HG02759 (cell line): ENCODE results near the gene FAM25C.
A peak's percentile ranks its signal among the peaks of the same experiment; 100 is the strongest.
"Not testable (repeated sequence)": the region's sequence is repeated elsewhere in the genome, so short reads cannot be mapped to it uniquely, and the experiment has no call there.

Experiments
- ATAC-seq: cut with Tn5 transposase; IDR thresholded peaks from one replicate; pipeline ENCODE4 v1.9.1; 2021; ENCODE audit warnings: mild to moderate bottlenecking, moderate library complexity; ENCODE audit not compliant: unreplicated experiment

The FAM25C gene

DNA sequence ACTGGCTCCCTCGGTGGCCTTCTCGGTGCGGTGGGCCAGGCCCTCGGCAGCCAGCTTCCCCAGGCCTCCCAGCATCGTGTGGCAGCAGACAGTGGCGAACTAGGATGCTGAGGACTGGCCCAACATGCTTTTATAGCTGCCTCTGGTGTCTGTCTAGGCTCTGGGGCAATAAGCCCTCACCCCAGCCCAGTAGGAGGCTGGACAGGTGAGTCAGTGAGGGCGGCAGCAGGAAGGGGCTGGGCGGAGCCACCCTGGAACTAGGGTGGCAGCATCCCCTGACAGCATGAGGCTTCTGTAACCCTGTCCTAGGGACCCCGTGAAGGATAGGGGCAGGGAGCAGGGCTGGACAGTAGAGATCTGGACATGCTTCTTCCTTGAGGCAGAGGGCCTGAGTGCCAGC is at the start of gene FAM25C:
FAM25C (minus strand) TSS at position 101 of the 400 bp plus-strand sequence; CDS start at position 75, 26 bp downstream.
- ATAC-seq: not testable (repeated sequence)

DNA sequence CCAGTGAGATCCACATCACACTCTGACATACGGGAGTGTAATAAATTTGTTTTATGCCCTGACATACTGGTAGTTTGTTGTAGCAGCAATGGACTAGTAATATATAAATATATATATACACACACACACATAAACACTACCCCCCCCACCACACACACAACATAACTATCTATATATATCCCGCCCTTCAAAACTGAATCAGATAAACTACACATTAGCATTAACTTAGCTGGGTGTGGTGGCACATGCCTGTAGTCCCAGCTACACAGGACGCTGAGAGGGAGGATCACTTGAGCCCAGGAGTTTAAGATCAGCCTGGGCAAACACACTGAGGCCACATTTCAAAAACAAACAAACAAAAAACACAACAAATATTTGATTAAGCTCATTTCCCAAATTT is 45.0 kb upstream of the FAM25C start:
- ATAC-seq: not testable (repeated sequence)

- ATAC-seq: not testable (repeated sequence)
Measured at GRCh38 chr10:48031390-48031789, 31.8 kb upstream of the FAM25C start.

- ATAC-seq: not testable (repeated sequence)
Measured at GRCh38 chr10:48002306-48002705, 2.7 kb upstream of the FAM25C start.

GRCh38 chr10:47994045-47994444 is 5.5 kb downstream of the FAM25C start:
- not testable (repeated sequence) for ATAC-seq

DNA sequence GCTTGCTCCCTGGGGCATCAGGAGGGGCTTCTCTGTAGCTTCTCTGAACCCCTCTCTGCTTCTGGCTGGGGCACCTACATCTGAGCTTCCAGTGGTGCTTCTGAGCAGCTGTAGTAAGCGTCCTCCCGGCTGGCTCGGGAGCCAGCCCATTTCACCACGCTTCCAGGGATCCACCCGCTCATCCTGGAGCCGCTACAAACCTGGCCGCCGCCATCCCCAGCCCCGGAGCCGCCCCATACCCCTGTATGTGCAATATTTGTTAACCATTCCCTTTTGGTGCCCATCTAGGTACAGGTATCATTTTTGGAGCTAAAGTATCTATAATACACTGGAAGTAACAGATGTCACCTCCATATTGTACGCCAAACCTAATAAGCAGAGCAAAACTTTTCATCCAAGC is 7.0 kb downstream of the FAM25C start:
- ATAC-seq: not testable (repeated sequence)

DNA sequence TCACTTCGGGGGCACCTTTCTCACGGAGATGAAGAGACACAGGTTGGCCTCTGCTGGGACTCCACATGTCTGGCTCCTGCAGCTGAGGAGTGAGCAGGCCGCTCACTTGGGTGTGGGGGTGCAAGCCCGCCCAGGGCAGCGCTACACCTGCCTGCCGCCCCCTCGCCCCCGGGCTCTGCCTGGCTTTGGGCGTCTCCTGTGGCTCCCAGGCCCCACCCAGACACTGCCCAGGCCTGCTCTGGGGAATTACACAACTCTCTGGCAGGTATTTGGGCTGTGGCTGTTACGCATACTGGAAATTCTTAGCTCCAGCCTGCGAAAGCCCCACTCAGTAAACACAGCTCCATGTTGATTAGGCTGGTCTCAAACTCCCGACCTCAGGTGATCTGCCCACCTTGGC is 7.9 kb downstream of the FAM25C start:
- ATAC-seq: not testable (repeated sequence)

DNA sequence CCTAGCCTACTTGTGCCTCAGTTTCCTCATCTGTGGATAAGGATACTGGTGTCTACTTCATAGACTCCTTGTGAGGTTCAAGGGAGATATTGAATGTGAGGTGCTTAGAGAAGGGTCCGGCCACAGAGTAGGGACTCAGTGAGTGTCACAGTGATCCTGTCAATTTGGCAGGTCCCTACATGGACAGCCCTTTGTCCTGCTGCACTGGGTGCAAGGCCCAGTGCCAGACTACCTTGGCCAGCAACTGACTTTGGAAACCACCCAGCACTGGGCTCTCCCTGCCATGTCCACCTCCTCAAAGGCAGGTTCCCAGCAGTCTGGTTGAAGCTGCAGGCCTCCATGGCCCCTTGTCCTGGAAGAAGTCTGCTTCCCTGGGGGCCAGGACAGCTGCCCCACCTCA is 9.5 kb downstream of the FAM25C start:
- ATAC-seq: not testable (repeated sequence)

DNA sequence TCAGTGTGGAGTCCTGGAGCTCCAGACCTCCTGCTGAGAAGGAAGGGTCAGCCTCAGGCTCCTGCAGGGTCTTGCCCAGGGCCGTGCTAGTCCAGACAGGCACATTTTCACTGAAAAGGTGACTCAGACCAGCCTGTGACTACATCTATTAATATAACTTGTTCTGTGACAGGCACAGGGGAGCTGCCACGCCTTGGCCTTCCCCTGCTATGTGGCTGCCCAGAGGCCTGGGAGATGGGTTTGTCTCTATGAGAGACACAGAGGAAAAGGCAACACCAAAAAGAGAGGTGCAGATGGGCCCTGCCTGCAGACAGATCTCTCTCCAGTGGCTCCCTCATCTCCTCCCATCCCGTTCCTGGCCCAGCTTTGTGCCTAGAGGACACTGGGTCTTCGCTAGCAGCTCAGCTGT is 10.0 kb downstream of the FAM25C start:
- not testable (repeated sequence) for ATAC-seq

DNA sequence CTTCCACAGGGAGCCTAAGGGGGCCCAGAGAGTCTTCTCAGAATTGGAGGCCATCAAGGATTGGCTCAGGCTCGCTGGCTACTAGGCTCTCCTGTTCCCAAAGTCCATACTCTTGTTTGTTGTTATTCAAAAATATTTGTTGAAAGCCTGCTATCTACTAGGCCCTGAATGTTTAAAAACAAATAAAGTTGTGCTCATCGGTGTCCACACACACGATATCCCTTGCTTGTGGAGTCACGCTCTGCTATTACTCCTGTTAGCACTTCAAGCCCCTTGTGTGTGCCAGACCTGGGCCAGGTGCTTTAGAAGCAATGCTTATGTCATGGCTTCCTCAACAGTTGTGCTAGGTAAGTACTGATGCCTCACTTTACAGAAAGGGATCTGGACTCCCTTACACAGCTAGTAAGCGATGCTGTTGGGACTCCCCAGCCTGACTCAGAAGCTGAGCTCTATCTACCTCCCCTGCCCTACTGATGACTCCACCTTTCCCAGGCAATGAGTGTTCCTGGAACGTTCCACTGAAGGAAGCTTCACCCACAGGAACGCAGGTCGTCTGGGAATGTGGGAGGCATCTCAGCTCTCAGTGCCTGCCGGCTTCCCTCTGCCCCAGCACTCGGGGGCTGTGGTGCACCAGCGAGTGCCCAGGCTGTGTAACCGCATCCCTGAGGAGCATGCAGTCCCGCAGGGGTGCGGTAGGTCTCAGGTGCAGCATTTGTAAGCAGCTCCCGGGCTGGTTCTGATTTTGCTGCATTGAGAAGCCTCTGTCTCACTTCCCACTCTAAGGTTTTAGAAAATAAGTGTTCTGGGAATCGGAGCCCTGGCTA is 10.7 kb downstream of the FAM25C start:
- not testable (repeated sequence) for ATAC-seq

GRCh38 chr10:47987952-47988351 is 11.6 kb downstream of the FAM25C start:
- not testable (repeated sequence) for ATAC-seq

DNA sequence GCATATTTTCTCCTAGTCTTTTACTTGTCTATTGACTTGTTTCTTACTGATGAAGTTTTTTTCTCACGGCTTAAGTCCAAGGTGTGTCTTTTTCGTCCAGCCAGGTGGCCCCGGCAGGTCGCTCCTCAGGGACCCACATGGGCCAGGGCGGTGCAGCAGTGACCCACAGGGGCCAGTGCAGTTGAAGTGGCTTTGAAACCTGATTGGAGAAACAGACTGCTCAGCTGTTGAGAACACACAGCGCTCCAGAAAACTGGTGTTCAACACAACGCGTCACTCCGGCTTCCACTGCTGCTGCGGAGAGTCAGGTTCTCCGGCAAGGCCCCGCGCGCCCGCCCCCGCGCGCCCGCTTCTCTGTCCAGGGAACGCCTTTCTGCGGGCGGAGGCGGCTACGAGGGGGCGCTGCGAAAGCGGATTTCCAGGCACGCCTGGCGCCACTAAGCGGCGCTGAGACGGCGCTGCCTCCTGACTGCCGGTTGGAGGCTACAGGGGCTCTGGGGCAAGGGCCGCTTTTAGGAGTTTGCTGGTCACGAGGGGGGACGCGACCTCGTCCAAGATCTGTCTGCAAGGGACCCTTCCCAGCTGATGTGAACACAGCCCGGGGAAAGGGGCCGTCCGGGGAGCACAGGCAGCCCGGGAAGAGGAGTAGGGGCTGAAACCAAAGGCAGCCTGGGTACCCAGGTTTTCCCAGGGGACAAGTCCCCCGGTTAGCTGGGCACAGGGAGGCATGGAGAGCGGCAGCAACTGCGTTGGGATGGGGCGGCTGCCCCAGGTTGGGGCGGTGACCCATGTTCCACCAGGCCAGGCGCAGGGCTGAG is 13.0 kb downstream of the FAM25C start:
- peak; percentile 82 for ATAC-seq

GRCh38 chr10:47975409-47975808 is 24.2 kb downstream of the FAM25C start:
- ATAC-seq: not testable (repeated sequence)

GRCh38 chr10:47973131-47973530 is 26.5 kb downstream of the FAM25C start:
- ATAC-seq: not testable (repeated sequence)

- not testable (repeated sequence) for ATAC-seq
Measured at GRCh38 chr10:47972077-47972476, 27.5 kb downstream of the FAM25C start.

- not testable (repeated sequence) for ATAC-seq
Measured at GRCh38 chr10:47971598-47971997, 28.0 kb downstream of the FAM25C start.

GRCh38 chr10:47970047-47970446 is 29.5 kb downstream of the FAM25C start:
- not testable (repeated sequence) for ATAC-seq

GRCh38 chr10:47968988-47969387 is 30.6 kb downstream of the FAM25C start:
- peak; percentile 89 for ATAC-seq

GRCh38 chr10:47964280-47965063 is 35.1 kb downstream of the FAM25C start:
- ATAC-seq: not testable (repeated sequence)

- ATAC-seq: not testable (repeated sequence)
Measured at GRCh38 chr10:47962785-47963184, 36.8 kb downstream of the FAM25C start.

DNA sequence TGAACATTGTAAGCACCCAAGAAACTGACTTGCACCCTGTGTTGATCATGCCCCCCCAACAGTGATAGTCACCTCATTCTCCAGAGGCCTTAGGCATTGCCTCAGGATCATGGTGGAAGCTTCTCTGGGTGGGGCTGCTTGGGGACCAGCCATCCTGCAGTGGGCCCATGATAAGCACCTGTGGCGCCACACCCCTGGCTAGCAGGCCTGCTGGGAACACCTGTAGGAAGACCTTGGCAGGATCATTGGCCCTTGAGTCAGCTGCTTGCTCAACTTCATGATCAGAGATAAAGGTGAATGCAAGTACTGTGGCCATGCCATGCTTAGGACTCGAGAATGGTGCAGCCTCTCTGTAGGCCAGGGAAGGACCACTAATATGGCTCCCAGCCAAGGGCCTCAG is 38.9 kb downstream of the FAM25C start:
- ATAC-seq: not testable (repeated sequence)
